ENCODE data around the gene DCBLD2. TPM values are rescaled to one million over a fixed set of nuclear protein-coding genes. Genes with fewer than 3 reads are reported as not detected.

The DCBLD2 gene, protein sequence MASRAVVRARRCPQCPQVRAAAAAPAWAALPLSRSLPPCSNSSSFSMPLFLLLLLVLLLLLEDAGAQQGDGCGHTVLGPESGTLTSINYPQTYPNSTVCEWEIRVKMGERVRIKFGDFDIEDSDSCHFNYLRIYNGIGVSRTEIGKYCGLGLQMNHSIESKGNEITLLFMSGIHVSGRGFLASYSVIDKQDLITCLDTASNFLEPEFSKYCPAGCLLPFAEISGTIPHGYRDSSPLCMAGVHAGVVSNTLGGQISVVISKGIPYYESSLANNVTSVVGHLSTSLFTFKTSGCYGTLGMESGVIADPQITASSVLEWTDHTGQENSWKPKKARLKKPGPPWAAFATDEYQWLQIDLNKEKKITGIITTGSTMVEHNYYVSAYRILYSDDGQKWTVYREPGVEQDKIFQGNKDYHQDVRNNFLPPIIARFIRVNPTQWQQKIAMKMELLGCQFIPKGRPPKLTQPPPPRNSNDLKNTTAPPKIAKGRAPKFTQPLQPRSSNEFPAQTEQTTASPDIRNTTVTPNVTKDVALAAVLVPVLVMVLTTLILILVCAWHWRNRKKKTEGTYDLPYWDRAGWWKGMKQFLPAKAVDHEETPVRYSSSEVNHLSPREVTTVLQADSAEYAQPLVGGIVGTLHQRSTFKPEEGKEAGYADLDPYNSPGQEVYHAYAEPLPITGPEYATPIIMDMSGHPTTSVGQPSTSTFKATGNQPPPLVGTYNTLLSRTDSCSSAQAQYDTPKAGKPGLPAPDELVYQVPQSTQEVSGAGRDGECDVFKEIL
- polyA plus RNA-seq (2013, experiment 1 of 2; ENCODE audit: insufficient read length): 70.5 TPM
- 67.1 TPM for polyA plus RNA-seq (2013, experiment 2 of 2; ENCODE audit: insufficient read length)

DNA sequence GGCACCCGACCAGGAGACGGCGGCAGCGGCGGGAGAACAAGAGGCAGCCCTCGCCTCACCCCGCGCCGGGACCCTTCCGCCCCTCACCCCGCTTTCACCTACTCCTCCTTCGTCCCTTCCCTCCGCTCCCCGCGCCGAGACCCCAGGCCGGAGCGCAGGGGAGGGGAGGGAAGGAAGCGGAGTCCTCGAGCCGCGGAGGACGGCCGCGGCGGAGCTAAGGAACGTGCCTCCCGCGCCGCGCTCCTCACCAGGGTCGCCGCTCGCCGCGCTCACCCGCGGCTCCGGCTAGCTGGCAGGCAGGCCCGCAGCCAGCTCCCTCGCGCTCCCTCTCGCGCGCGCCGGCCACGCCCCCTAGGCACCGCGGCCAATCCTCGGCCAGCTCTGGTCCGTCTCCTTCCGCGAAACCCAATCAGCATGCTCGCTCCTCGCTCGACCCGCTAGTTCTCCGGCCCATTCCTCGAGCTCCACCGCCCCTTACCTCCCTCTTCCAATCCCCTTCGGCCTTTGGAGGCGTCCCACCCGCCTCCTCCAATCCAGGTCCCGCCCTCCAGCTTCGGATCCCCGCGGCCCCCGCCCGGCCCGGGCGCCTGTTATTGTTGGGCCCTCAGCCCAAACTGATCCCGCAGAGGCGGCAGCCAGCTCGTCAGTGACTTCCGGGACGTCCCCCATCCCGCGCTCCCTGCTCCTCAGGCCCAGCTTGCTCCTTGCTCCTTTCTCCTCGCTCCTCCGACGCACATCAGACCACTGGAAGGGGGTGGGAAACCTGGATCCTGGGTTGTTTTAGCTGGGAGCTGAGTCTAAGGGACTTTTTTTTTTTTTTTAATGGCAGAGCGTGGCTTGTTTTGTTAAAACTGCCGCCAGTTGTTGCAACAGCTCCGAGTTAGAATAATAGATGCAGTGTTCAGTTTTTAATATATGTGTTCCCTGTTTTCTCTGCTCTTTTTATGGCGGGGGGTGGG lies at the start of gene DCBLD2:
TSS of gene DCBLD2 (minus strand) at position 304 of the 959 bp plus-strand sequence. CDS start 369 bp downstream, outside the sequence.
- peak; percentile 100 for DNase-seq

DNA sequence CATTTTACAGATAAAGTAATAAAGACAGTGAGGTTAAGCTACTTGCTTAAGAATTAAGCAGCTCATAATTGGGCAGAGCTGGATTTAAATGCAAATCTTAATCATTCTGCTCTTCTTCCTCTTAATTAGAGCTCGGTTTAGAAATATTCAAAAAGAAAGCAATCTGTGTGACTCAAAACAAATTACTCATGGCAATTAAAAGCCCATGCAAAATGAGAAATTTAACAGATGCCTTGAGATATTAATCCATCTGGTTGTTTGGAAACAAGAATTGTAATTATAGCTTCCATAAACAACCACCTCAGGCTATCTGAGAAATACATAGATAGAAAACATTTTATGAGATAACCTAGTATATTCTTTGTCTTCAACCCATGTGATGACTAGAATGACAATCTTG lies 44.2 kb upstream of the DCBLD2 start:
- no peak for DNase-seq

DNA sequence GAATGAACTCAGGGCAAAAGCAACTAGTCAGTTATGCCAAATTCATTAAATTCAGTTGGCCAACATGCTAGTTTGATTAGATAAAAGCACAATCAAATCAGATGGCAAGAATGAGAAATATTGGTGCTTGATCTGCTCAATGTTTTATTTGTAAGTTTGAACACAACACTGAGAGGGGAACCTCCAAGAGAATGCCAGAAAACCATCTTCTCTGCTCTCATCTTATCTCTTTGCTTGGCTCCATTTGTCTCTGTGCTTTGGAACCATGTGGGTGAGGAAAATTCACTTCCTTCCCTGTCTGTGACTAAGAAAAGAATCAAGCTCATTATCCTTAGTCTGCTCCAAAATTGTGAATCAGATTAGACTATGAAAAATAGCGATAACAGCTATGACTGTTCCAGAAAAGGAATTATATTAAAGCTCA lies 43.6 kb upstream of the DCBLD2 start:
- peak; percentile 38 for DNase-seq

DNA sequence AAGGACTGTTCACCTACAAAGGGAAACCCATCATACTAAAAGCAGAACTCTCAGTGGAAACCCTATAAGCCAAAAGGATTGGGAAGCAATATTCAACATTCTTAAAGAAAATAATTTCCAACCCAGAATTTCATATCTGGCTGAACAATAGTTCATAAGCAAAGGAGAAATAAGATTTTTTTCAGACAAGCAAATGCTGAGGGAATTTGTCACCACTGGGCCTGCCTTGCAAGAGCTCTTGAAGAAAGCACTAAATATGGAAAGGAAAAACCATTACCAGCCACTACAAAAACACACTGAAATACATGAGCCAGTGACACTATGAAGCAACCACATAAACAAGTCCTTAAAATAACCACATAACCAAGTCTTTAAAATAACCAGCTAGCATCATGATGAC lies 28.9 kb upstream of the DCBLD2 start:
- no peak for DNase-seq

DNA sequence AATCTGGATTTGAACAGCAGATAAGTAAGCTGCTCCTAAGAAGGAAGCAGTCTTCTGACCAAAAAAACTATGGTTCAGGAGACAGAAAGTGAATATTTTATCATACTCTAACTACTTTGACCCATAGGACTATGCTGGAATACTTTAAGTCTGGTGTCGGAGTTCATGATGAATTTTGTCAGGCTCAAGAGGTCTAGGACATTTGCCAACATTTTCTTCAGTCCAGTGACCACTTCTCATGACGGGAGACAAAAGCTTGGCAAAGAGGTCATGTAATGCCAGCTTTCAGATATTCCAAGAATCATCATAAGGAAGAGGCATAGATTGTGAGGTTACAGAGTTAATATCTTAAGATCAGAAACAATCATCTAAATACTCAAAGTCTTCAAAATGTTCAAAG lies 20.5 kb upstream of the DCBLD2 start:
- no peak for DNase-seq

DNA sequence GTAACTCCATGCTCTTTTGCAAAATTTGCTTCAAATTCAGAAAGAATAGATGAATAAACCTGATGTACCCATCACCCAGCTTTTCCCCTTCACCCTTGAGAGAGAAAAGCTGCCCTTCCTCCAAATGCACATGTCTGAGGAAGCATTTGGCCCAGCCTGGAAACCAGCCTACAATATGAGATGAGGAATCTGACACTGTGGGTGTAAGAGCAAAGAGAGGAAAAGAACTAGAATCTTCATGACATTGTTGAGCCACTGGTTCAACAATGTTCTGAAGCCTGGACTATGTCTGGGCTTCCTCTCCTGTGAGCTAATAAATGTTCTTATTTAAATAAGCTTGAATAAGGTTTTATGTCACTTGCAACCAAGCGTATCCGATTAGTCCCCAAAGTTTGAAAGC lies 18.7 kb upstream of the DCBLD2 start:
- no peak for DNase-seq

DNA sequence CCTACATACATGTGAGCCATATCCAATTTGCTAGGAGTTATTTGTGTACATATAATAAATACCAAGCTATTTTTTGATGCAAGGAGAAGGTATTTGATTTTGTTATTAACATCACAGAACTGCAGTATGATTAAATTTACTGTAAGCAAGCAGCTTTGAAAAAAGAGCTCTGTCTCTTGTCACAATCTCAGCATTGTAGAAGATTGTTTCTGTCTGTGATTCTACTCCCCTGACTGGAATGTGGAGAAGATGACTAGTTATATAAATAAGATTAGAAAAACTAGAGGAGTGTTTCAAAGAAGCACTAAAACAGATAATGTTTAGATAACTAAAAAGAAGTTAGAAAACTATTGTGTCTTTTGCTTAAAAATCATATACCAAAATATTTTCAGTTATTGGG lies 17.1 kb upstream of the DCBLD2 start:
- DNase-seq: peak; percentile 17

DNA sequence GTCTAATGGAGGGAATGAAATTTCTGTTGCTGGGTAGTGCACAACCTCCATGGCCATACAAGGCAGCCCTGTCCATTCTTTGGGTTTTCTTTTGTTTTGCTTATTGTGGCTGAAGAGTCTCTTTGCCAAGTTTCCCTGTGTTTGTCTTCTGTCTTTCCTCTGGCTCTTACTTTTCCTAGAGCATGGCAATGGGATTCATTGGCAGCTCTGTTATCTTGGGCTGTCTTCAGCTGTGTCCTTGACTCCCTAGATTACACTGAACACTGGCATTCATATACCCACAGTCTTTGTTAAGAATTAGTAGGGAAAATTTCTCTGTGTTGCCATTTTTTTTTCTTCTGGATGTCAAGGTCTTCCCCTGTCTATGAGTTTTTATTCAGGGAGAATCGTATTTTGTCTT lies 16.1 kb upstream of the DCBLD2 start:
- no peak for DNase-seq

DNA sequence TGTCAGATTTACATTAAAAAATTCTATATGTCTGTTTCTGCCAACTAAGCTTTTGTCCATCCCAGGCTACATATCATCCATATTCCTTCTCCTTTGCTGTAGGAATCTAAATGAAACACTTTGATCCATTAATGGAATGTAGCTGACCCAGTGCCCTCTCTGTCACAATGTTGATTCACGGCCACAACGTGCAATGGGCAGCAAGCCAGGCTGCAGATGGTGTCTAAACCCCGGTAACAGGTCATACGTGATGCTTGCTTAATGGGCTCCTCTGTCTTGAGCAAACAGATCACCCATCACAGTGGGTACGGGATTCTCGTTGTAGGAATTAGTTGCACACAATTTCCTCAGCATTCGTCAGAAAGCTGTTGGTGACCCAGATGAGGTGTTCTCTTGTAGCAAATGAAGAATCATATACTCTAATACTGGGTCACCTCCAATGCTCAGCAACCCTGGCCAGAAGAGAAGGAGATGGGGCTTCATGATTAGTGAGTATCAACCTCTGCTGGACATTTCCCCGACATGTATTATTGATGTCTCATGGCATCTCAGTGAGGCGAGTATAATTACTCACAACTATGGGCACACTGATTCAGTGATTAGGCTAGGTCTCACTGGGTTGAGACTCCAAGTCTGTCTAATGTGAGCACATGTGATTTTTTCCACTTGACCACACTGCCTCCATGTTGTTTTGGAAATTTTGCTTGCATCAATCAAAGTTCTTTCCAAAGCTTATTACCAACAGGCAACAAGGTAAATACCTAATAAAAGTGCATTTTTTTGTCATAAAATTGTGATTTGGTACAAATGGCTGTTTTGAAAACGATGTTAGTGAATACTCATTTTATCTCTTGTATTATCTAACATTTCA lies 12.9 kb upstream of the DCBLD2 start:
- peak; percentile 29 for DNase-seq

DNA sequence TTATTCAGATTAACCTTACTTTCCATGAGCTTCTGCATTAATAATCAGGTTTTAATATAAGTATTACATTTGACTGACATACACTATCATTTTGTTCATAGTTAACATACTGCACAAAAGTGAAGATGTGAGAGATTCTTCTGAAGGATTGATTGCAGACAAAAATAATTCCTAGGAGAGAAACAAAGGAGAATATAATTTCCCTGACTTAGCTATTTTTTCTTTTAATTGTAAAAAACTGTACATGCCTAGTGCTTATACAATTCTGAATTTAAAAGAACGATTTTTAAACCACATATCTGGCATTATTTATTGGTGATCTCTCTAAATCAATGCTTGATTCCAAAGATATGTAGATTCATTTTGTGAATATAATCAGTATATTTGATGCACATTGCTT lies 11.0 kb upstream of the DCBLD2 start:
- DNase-seq: no peak

DNA sequence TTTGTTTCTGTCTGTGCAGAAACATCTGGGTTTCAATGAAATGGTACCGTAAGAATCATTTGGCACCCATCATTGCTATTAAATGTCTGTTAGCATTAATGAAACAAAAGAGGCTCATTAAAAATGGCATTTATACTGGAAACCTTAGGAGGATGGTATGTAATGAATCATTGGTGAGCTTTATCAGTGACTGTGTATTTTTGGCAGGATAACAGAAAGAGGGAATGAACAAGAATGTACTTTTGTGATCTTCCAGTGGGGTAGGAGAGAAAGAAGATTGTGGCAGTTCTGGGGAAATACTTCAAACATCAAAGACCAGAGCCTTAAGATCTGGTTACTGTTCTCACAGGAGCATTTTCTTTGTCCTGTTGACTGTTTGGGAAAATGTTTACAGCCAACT lies 4.7 kb upstream of the DCBLD2 start:
- DNase-seq: peak; percentile 89

DNA sequence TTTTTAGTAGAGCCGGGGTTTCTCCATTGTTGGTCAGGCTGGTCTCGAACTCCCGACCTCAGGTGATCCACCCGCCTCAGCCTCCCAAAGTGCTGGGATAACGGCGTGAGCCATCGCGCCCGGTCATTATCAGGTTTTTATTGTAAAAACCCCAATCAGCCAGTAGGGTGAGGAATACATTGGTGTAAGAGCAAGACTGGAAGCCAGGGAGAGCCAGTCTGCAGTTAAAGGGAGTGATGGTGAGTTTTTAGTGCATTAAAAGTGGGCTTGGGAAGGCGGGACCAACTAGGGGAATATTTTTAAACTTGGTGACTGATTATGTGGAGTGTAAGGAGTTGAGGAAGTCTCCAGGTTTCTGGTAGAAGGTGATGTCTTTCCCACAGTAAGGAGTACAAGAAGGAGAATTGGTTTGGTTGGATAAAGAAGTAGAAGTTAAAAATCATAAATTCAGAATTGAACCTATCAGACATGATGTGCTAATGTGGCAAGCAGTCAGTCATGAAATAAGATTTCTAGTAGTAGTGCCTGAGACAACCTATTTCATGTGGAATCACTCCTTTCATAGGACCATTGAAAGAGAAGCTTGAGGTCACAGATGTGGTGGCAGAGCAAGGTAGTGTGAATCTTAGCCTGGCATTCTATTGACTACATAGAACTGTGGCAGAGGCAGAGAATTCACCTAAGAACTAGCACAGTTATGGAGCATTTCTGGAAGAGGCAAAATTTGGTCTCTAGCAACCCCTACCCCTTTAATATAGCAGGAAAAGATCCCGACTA lies 2.4 kb upstream of the DCBLD2 start:
- no peak for DNase-seq

DNA sequence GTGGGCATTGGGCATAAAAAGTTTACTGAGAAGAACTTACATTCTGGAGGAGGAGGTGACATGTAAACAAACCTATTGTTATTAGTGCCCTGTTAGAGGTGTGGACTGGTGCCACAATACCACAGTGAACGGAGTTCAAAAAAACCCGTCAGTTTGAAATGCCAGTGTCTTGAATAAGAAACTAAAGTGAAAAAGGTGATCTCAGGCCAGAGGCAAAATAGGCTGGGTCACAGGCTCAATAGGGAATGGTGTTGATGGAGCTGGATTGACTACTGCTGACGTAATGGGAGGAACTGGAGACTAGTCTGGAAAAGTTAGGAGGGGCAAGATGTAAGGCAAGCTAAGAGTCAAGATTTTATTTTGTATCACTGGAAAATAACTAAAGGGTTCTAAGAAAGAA lies 1.6 kb upstream of the DCBLD2 start:
- no peak for DNase-seq

DNA sequence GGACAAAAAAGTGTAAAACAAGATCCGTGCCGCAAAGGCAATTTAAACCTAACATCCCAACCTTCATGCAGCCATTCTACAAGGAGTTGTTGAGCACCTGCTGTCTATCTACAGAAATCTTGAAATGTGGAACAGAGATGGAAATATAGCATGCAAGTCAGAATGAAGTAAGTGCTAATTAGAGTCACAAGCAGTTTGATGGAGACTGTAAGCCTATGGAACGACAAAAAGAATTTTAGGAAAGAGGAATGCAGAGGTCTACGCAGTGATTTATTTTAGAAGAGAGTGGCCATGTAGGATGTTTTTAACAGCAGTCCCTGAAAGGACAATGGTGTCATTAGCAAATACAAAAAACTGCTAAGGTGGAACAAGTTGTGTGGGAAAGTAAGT lies 851 bp upstream of the DCBLD2 start:
- no peak for DNase-seq

DNA sequence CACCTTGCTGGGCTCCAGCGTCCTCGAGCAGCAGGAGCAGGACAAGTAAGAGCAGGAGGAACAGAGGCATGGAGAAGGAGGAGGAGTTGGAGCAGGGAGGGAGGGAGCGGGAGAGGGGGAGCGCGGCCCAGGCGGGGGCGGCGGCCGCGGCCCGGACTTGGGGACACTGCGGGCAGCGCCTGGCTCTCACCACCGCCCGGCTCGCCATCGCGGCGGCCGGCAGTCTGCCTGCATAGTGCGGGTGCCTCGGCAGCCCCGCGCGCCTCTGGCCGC lies 440 bp downstream of the DCBLD2 start:
- peak; percentile 30 for DNase-seq

DNA sequence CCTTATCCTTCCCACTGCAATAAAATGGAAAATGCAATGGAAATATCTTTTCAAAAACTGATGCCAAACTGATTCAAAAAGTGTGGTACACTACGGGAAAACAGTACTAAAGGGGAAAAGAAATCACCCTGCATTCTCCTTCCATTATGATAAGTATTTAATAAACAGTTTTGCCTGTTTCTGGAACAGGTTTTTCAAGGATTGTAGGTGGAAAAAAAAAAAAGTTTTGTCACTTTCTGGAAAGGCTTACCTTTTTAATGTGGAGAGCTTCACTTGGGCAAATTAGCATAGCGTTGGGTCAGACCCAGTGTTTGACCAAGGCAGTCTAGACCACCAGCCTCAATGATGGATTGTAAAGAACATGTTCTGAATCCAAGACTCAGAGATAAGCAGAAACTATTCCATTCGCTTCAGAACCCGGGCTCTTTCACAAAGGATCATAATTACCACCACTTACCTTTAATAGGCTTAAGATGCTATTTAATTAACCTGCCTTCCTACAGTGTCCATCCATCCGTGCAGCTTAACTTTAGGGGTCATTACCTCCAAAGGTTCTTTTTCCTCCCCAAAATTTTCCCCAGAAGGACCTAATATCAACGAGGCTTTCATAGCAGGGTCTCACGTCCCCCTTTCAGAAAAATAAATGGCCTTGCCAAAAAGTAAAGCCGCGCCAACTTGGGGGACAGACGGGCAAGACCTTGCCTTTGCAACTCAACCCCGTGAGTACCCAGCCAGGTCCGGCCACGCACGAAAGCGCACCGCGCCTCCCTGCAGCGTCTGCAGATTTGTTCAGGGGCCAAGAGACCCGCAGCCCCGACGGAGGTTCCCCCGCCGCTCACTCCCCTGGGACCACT lies 1.0 kb downstream of the DCBLD2 start:
- no peak for DNase-seq

DNA sequence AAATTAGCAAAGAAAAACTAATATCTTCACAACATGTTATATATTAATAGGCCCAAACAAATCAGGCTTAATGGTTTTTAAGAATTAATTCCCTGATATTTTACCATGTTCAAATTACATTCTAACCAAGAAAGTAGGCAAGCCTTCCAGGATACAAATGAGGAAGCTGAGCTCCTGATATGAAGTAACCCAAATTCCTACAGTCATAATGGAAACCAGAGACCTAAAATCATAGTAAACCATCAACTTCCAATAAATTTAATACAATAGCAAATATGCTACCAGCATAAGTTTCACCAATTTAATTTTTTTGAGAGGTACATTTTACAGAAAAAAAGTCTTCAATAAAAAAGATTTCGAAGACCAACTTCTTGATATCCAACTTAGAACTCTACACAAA lies 3.8 kb downstream of the DCBLD2 start:
- no peak for DNase-seq

DNA sequence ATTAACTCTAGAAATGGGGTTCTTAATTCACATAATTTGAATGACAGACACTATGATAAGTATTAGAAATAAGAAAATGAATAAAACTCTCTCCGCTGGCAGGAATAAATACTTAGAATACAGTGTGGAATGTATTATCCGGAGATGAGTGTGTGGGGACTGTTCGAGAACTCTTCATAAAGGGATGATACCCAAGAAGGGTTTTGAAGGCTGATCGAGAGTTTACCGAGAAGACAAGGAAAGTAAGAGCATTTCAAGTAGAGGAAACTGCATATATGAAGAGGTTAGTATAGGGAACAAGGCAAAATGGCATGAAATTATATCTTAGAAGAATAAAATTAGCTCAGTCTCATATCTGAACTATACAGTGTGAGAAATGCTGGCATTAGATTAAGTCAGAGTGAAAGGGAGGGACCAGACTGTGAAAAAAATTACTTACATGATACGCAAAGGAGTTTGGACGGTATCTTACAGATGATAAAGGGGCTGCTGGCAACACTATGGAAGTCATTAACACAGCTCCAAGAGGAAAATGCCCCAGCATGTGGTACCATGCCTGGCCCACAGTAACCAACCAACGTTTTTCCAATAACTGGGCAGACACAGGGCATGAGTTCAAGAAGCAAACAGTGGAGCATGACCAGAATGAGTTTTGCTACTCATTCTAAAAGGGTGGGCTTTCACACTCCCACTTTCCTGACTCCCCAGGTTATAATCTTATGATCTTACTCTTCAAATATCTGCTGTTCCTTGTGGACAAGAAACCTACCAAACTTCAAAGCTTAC lies 6.5 kb downstream of the DCBLD2 start:
- DNase-seq: no peak

DNA sequence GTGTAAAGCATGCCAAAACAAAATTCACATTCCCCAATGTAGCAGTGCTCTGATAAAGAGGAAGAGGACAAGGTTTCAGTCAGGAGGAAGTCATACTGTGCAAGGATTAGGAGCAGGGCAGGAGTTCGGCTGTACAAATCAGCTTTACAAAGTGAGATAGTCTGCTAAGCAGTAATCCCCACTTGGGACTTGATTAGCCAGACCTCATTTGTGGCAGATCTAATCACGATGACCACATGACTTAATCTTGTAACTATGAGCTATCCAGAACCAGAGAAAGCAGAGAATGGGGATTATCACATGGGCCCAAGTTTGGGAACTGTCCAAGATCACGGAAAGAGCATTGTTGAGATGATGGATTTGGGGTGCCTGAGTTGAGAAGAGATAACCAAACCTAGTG lies 7.8 kb downstream of the DCBLD2 start:
- peak; percentile 31 for DNase-seq
